ENCODE data around the gene EPHB2. TPM values are rescaled to one million over a fixed set of nuclear protein-coding genes. Genes with fewer than 3 reads are reported as not detected.
A peak's percentile ranks its signal among the peaks of the same experiment; 100 is the strongest.

The EPHB2 gene
- total RNA-seq, 1 donor from 2014 or later = 34.9 TPM

DNA sequence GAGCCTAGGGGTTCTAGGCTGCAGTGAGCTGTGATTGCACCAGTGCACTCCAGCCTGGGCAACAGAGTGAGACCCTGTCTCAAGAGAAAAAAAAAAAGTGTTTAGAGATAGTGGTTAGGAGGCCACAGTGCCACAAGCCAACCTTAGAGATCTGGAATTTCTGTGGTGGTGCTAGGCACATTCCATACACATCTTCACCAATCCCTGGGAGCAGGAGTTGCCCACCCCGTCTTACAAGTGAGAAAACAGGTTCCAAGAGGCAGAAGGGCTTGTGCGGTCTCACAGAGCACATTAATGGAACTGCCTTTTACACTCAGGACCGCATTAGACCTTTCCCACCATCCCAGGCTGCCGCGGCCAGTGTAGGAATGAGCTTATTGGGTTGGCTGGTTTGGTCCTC is 93.2 kb downstream of the EPHB2 start:
- DNase-seq = no peak

DNA sequence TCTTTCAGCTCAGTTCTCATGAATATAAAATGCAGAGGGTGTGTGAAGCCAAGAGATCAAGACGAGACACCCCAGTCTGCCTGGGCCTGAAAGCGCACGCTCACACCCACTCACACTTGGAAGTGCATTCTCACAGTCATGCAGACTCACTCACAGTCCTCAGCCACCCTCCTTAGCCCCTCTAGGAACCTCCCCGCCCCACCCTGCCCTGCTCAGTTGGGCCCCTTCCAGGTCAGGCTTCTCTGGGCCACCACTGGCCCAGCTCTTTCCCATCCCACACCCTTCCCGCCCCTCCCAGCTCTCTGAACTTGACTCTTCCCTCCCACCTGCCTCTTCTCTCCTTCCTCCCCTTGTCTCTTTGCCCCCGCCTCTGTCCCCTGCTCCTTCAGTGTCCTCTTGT is 93.8 kb downstream of the EPHB2 start:
- DNase-seq = no peak

DNA sequence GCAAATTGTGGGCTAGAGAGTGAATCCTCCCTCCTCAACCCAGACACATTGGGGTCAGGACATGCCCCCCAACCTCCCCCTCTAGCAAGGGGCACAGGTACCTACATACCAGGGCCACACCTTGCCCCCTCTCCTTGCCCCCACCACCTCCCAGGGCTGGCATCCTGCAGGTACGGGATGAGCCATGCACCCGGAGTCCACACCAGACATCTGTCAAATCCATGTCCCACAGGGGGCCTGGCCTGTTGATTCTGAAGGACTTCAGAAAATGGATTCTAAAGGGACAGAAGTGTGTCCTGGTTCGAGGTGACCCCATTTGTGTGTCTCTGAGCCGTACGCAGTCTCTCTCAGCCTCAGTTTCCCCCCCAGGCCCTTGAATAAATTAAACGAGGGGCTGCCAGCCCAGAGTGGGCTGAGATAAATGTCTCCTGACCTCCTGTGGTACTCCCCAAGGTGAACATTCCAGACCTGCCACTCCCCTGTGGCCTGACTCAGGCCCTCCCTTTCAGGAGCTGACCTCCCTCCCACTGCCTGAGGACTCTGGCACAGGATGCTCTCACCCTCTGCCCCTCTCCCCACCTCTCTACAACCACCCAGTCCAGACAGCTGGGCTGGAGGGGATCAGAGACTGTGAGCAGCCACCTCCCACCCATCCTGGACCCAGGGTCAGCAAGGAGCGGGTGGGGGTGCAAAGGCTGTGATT is 94.5 kb downstream of the EPHB2 start:
- DNase-seq = no peak

DNA sequence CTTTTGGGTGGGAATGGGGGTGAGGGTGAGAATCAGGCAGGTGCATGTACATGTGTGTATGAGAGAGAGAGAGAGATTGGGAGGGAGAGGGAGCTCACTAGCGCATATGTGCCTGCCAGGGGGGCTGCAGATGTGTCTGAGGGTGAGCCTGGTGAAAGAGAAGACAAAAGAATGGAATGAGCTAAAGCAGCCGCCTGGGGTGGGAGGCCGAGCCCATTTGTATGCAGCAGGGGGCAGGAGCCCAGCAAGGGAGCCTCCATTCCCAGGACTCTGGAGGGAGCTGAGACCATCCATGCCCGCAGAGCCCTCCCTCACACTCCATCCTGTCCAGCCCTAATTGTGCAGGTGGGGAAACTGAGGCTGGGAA is 95.0 kb downstream of the EPHB2 start:
- no peak for DNase-seq

DNA sequence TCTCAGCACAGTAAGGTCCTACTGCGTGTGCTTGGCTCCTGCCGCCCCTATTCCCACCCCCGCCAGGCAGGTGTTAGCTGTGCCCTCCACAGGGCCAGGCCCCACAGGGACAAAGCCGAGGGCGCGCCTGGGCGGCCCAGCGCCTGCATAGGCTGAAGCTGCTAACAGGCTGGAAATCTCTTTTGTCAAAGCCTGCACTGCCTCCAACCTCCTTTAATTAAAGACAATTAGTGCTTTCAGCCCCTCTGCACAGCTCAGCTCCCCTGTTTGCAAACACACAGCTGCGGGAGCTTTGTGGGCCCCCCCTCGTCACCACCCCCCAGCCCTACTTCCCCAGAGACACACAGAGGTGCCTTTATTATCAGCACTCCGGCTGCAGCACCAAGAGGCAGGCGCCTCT is 95.9 kb downstream of the EPHB2 start:
- DNase-seq = peak; percentile 74

DNA sequence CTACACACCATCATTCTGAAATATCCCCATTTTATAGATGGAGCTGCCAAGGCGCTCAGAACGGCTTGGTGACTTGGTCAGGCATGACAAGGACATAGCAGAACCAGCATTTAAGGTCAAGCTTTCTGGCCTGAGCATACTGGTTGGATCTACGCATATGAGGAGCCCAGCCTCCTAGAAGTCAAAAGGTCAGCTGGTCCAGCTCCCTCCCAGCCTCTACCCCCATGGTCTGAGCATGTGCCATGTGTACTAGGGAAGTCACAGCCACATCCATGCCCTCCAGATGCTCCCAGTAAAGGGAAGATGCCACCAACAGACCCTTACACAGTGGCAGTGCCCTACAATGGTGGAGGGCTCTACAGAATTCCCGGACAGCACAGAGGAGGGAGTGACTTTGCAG is 96.7 kb downstream of the EPHB2 start:
- DNase-seq = no peak

DNA sequence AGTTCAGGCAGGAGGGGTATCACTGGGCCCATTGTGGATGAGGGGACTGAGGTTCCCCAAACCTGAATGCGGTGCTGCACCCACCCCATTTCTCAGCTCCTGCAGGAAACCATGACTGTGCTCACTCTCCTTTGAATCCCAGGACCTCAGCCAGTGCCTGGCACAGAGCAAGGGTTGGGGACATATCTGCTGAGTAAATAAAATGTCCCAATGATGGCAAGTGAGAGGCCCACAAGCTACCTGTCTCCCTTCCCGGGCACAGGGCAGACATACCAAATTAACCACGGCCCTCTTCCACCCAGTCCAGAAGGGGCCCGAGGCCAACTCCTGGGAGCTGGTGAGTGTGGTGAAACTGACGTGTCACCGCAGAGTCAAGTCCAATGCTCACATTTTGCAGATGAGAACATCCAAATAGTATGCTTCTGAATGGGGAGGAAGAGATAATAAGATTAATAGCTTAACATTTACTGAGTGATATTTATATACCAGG is 97.6 kb downstream of the EPHB2 start:
- DNase-seq = no peak

DNA sequence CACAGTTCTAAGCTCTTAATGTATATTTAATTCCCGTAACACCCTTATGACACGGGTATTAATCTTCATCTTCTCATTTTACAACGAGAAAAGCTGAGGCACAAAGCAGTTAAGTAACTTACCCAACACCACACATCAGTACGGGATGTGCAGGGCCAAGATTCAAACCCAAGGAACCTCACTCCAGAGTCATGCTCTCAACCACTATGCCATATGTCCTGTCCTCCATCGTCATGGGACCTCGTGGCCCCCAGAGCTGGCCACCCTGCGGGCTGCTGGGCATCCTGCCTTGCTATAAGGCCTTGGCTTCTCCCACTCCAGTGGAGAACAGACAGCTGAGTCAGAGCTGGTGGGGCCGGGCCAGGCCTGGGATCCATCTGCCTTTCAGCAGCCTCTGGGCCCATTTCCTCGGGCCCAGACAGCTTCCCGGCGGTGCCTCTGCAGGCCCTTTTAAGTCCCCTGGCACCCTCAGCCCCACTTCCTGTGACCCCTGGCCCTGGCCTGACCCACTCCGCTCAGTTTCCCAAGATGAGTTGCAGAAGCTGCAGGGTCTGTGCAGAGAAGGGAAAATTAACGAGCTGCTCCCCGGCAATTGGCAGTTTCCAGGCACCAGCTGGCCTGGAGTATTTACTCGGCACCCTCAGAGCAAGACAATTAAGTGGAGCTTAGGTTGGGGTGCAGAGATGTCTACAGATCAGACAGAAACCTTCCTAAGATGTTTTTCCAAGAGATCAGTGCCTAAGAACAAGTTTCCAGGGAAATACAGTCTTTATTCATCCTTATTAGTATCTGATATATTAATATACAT is 98.2 kb downstream of the EPHB2 start:
- peak; percentile 72 for DNase-seq

DNA sequence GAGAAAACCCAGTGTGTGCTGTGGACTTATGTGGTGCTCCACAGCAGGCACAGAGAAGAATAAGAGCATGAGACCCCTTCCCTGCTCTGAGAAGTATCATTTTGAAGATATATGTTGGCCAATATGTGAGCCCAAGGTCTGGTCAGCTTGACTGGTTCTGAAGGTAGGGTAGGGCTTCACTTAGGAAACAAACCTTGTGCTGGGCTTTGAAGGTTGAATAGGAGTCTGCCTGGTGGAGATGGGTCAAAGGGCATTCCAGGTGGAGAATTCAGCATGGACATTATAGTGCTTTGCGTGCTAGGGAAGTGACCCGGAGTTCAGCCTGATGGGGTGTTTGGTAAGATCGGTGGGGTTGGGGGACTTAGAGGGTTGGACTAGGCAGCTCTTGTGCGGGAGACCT is 99.1 kb downstream of the EPHB2 start:
- no peak for DNase-seq

DNA sequence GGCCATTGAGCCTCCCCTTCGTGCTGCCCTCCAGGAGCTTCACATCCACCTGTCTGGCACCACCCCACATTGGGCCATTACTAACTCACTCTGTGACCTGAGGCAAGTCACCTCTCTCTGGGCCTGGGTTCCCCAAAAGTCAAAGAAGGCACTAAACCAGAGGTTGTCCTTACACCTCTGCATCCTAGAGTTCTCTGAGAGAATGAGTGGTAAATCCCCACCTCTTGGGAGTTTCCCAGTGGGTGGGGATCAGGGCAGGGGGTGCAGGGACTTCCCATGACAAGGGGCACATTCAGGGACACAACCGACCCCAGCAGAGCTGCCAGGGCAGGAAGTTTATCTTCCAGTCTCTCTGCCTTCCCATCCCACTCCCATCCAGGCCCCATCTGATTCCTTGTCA is 99.7 kb downstream of the EPHB2 start:
- DNase-seq = no peak

DNA sequence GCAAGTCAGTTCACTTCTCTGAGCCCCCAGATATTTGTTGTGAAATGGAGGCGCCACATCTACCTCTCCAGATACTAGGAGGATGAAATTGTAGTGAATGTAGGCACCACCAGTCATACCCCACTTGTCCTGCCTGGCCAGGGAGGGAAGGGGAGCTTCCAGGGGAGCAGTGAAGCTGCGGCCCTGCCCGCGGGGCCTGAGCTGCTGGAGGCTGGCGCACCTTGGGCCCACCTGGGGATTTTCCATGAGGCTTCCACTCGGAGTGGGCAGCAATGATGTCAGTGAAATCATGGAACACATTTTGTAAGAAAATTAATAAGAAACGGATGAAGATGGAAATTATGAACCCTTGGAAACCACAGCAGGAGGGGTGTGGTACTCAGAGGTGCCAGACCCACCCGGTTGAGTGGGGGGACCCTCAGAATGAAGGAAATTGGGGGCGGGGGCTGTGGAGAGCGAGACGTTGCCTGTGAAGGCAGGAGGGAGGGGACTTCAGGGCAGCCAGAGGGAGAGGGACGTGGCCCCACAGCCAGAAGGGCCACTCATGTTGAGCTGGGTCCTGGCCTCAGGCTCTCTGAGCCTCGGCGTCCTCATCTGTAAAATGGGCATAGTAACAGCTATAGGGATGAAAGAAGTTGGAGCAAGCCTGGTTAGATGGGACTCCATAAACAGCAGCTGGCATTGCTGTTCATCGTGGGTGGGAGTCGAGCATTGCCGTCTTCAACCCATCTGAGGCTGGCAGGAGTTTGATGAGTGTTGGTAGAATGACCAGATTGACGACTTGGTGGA is 101.6 kb downstream of the EPHB2 start:
- DNase-seq = no peak

DNA sequence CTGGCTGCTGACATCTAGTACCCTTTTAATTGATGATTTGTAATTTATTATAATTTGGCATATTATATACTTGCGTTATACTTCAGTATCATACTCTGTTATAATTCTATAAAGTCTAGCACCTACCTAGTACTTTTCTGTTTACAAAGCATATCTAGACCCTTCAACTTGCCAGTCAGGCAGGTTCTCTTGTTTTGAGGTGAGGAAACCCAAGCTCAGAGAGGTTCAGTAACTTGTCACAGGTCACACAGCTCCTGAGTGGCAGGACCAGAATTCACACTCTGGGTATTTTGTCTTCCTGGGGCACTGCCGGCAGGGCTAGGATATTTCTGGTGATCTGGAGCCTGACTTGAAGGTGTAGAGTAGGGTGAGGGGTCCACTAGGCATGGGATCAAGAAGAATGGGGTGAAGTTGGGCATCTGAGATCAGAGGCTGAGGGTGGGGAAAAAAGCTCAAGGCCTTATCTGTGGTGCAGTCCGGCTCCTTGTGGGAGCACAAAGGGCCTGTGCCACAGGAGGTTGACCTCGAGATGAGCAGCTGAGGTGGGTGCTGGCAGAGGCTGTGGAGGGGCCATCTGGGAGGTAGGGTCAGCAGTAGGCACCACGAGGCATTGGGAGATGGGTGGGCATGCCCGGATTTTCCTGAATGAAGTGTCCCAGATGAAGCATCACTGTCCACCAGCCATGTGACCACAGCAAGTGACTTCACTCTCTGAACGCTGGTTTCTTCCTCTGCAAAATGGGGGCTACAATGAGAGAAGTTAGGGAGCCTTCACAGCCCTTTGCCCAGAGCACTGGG is 102.6 kb downstream of the EPHB2 start:
- DNase-seq = no peak

DNA sequence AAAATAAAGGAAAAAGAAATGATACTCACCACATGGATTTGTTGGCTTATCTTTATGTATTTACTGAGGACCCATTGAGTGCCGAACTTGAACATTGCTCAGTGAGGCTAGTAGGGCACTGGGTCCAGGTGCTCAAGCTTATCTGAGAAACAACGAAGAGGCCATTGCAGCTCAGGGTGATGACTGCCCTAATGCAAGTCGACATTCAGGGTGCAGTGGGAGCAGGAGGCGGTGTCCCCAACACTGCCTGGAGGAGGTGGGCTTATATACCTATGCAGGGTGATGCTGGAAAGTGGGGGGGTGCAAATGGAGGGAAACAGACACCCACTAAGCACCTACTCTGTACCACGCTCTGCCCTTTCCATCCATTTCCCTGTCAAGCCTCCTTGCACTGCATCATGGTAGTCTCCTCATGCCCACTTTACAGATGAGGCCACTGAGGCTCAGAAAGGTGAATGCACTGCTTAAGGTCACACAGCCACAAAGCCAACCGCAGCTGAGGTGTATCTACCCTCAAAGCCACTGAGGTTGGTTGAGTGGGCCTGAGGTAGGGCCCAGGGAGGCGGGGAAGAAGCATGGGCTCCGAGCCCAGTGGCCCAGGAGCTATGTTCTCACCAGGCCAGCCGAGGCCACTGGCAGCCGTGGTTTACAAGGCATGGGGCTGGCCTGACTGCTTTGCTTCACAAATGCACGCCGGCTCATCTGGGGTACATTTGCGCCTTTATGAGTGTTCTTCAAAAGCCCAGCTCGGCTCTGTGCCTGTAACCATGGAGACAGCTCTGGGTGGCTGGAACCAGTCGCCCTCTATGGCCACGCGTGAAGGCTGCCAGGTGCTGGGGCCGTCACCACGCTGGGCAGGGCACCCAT is 103.8 kb downstream of the EPHB2 start:
- DNase-seq = peak; percentile 71

DNA sequence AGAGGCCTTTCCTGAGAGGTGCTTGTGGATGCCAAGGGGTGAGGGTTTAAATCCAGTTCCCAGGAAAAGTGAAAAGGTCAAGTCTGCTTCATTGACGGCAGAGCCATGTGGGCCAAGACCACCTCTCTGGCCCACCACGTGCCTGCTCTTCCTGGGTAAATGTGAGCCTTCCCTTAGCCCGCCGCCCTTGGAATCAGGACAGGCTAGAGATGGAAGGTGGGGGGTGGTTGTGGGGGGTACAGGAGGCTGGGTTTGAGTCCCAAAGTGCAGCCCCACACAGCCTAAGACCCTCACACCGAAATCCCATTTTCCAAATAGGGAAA is 104.4 kb downstream of the EPHB2 start:
- DNase-seq = no peak

DNA sequence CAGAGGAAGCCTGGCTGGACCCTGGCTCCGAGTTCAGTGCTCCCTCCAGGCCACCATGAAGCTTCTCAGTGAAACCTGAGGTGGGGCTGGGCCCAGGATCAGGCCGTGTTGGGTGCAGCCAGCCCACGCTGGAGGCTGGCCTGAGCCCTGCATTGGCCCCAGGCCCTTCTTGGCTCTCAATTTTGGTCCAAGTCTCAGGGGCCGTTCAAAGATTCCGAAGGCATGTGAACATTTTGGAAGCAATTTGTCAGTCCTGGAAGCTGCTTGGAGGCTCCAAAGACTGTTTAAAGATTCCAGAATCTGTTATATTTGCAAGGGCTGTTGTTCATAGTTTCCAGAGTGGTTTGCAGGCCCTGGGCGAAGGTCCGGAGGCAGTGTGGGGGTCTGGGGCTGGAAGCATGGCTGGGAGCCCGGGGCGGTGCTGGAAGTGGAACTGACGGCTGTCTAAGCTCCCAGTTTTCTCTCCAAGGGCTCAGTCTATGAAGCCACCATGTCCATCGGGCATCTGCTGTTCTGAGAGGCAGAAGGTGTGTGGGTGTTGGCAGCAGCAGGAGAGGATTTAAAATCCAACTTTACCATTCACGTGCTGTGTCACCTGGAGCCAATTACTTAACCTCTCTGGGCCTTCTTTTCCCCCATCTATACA is 104.9 kb downstream of the EPHB2 start:
- no peak for DNase-seq

DNA sequence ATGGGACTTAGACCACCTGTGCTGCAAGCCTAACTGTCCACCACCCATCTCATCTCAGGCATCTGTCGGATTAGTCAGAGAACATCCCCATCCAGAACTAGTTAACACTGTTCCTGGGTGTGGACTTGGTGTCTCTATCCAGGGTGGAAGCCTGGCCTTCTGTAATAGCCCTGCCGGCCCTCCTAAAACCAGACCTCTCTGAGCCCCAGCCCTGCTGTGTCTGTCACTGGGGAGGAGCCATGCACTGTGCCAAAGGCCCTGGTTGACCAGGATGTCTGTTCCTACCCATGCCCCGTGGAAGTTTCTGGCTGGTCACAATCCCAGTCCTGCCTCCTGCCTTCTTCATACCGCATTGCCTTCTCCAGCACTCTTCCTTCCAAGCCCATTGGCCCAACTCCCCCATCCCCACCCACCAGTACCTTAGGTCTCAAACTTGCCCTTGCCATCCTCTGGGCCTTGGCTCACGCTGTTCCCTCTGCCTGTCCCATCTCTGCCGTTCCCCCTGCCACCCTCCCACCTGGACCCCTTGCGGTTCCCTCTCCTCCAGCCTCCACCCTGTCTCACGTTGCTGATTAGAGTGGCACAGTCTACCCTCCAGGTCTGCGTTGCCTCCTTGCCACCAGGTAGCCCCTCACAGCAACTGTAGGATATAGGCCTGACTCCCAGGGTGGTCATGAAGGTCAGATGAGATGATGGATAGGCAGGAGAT is 105.6 kb downstream of the EPHB2 start:
- no peak for DNase-seq

DNA sequence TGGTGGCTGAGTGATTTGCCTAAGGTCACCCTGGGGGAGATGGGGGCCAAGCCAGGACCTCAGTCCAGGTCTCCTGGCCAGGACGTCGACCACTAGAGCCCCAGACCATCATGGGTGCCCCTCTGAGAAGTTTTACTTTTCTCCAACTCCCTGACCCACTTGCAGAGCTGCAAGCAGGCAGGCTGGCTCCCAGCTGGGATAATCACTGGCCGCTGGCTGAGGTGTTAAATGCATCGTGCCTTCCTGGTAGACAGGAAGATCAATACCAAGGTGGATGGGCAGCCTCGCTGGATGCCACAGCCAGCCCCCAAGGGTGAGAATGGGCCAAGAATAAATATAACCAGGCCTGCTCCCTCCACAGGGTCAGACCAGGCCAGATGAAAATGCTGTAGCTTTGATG is 106.2 kb downstream of the EPHB2 start:
- DNase-seq = no peak

DNA sequence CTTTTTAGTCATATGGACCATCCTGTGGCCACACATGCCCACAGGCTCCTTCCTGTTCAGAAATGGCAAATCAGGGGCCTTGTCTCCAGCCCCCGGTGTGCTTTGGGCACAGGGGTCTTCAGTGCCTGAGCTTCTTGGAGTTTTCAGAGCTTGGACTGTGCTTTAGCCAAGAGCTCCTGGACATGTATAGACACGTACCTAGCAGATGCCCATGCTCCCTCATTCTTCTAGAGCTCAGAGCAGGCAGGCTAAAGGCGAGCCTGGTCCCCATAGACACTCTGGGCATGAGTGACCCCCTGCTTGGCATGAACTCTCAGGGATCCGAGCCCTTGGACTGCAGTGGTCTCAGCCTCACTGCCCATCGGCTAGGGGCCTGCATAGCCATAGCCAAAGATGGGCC is 106.8 kb downstream of the EPHB2 start:
- DNase-seq = no peak

DNA sequence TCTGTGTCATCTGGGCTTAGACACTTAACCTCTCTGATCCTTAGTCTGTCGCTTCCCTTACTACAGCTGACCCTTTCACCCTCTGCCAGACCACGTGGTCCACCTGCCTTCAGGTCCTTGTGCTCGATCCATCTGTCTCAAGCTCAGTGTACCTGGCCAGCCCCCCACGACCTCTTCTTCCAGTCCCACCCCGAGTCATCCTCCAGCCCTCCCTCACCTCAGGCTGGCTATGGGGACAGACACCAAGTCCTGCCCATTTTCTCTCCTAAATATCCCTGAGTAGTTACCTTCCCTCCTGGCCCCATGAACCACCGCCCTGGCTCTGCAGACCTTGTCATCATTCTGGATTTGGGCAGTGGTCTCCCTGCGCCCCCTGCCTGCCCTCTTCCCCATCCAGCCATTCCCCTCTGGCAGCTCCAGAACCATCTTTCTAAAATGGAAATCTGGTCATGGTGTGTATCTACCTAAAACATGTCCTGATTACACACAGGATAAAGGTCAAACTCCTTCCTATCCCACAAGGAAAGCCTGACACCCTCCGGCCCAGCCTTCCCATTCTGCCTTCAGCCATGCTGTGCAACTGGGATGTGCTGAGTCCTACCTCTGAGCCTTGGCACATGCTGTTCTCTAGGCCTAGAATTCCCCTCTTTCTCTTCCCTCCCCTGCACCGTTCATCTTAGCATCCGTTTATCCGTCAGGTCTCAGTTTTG is 107.6 kb downstream of the EPHB2 start:
- no peak for DNase-seq

DNA sequence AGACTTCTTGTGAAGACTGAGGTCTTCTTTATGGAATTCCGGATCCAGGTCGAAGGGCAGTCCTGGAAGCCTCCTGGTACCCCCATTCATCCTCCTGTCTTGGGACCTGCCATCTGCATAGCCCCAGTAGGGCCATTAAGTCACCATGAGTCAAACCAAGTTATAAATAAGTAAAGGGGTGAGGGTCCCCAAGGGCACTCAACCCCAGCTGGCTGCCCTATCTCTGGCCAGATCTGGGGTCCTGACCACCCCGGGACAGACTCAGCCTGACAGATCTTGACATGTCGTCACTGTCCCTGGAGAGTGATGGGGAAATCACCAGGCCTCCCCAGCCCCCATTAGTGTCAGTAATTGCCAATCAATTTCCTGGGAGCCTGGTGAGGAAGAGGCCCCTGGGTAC is 108.7 kb downstream of the EPHB2 start:
- DNase-seq = no peak
